GM18868 (cell line): ENCODE data around the gene CPNE6.

Experiments used
- ATAC-seq: cut with Tn5 transposase; IDR thresholded peaks from one replicate; pipeline ENCODE4 v1.9.1; 2021; ENCODE audit warnings: mild to moderate bottlenecking, moderate library complexity; ENCODE audit not compliant: unreplicated experiment

CPNE6 gene

DNA sequence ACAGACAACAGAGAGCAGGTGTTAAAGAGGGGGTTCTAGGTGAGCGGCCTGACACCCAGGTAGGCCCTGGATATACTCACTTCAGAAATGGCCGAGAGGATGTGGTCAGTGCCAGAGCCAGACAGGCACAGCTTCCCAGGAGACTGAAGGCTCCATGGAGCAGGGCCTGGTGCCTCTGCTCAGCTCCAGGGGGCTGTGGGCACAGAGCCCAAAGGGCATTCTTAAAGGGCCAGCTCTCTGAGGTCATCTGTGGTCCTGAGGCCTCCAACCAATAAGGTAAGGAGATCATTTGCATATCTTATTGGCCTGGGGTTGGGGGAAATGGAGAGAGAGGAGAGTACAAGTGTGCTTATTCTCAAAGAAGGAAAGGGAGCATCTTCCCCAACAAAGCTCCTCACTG, 13.1 kb downstream of the CPNE6 start:
- no peak for ATAC-seq

DNA sequence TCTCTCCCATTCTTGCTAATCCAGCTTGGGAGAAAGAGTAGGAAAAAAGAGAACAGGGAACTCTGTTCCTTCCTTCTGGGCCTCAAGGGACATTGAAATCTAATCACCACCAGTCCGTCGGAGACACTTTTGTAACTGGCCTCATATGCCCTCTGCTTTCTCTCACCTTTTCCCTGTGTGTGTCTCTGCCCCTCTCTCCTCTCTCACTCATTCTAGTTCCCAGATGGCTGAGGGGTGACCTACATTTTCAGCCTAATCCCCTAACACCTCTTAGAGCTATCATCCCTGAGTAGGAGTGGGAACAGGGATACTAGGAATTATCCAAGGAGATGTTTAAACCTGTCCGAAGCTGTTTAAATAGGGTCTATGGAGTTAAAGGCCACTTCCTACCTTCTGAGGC, 13.9 kb downstream of the CPNE6 start:
- no peak for ATAC-seq

GRCh38 chr14:24086193-24086955, 15.0 kb downstream of the CPNE6 start:
- ATAC-seq = no peak

DNA sequence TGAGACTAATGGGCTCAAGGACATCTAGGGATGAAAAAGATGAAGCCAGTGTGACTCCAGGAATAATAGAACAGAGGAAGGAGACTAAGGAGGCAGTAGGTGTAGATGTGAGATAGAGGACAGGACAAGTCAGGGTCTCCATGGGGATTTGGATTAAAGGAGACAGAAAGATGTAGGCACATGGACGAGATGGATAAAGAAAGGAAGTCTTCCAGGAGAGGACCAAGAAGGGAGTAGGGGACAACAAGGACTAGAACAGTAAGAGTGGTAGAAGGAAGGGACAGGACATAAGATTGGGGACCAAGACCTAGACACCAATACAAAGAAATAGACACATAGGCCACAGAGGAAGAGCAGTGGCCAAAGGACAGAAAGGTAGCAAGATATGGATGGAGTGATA, 15.6 kb downstream of the CPNE6 start:
- no peak for ATAC-seq

DNA sequence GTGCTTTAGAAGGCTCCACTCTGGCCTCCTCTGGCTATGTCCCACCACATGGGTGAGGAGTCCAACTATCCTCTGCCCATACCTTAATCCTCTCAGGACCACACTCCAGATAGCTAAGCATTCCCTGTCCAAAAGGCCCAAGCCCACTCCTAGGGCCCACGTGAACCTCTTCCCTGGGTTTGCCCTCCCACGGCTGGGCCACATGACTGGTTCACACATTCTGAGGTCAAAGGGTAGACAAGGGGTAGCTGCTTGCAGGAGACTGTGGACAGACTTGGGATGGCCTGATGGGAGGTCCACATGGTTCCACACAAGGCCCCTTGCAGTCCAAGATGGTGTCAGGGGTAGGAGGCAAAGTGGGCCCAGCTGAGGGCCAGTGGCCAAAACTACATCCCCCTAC, 16.7 kb downstream of the CPNE6 start:
- ATAC-seq = no peak

- ATAC-seq = no peak
These were observed 18.5 kb downstream of the CPNE6 start for GRCh38 chr14:24089890-24090289.

DNA sequence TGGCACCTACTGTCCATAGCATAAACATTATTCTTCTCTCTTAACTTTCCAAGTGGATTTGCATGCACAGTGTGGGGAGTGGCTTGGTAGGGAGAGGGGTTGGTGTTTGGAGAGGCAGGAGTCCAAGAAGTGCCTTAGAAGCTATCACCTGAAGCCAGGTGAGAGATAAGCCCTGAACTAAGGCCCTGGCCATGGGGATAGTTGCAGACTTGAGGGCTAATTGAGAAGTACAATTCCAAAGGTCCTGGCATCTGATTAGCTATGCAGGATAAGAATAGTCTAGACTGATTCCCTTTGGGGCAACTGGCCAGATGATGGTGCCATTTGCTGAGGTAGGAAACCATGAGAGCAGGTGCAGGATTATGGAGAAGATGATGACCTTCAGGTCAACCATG, 20.7 kb downstream of the CPNE6 start:
- no peak for ATAC-seq

DNA sequence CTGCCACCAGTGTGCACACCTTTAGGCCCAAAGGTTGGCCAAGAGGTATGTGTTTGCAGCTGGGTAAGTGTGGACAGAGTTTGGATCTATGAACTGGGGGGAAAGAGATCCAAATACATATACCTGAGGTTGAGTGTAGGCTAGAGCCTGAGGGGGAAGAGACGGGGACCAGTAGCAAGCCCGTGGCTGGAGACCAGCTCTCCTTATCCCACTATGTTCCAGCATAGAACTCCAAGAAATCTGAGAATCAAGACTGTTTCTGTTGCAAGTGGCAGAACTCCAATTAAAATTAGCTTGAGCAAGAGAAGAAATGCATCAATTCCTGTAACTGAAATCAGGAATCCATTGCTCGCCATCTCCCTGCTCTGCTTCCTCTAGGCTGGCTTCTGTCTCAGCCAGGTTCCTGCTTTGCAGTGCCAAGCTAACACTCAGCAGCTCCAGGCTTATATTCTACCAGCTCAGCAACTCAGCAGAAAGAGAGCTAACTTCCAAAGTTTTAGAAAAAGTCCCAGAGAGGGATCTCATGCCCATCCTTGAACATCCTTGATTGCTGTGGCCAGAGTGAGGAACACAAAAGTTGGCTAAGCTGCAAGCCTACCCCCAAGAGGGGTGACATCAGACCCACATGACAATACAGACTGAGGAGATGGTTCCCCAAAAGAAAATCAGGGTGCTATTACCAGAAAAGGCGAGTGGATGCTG, 21.3 kb downstream of the CPNE6 start:
- ATAC-seq = no peak

GRCh38 chr14:24093207-24093900, 22.0 kb downstream of the CPNE6 start:
- no peak for ATAC-seq

DNA sequence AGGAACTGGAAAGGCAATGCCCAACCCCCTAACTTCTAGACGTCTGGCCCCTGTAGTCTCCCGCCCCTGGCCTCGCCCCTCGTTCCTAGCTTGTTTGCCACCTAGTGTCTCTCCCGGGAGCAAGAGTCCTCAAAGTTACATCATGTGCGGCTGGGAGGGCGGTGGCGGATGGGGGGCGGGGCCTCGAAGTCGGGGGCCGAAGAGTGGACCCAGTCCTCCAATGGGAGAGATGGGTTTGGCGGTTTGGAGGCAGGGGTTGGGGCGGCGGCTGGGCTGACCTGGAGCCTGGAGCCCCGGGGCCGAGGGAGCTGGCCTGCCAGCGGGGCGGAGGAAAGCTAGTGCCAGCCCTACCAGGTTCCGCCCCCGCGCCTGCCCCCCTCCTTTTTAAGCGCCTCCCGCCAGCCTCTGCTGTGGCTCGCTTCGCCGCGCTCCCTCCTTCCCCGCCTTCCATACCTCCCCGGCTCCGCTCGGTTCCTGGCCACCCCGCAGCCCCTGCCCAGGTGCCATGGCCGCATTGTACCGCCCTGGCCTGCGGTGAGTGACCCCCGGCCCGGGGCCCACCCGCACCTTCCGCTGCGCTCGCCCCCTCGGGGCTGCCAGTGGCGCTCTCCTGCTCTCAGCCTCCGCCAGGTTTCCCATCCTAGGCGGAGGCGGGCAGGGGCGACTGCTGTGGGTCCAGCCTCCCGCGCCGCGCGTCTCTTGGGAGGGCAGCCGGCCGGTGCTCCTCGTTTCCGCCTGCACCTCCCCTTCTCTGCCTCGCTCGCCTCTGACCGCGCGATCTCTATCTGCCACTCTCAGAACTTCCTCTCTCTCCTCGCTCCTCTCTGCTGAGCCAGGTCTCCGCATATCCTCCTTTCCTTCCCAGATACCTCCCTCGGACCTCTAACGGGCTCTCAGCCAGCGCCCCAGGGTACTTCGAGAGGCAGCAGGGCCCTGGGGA, 22.8 kb downstream of the CPNE6 start, which contains the start of gene PCK2:
Gene PCK2, plus strand, starts transcription at position 411 of the 940 bp plus-strand sequence. Its CDS starts 95 bp downstream, at position 506.
- peak; percentile 53 for ATAC-seq

DNA sequence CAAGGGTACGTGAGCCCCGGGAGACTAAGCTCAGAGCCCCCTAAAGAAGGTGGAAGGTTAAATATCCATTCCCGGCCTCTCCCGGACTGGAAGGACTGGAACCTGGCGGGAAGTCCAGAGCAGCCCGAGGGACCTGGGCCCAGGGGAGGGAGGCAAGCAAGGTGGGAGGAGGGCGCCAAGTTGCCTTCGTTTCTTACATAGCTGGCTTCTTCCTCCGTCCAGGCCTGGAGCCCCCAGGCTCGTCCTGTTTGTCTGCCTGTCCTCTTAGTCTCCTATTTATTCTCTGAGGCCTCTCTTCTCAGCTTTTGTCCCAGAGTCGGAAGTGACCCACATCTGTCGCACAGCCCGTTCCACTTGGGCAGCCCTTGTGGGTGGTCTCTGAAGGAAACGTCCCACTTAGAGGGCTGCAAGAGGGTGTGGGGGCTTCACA, 23.5 kb downstream of the CPNE6 start:
- ATAC-seq = no peak

DNA sequence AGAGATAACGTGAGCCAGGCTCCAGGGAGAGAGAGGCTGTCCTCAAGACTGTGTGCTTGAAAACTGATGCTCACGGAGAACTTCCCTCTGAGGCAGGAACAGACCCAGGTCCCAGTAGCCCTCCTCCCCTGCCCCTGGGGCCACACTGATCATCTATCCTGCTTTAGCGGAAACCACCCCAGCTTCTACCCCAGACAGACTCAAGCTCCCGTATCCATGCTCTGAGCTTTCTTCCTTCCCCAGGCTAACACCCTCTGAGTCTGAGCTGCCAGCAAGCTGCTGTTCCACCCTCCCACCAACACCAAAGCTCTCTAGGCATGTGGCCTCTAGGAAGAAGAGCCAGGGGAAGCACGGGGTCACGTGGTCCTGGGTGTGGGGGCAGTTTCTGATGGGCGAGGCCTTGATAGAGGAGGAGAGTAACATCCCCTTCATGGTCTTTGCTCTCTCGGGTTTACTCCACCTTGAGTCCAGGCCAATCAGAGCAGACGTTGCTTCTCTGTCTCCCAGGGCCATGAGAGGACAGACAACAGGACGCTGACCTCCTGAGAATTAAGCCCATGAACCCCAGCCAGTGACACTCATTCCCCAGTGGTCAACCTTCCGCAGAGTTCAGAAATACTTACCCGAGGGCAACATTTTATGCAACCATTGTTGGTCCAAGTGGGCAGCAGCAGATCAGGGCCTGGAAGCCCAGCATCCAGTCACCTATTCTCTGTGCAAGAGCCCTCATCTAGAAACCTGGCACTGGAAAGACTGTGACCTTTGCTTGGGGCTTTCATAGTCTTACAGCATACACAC, 24.1 kb downstream of the CPNE6 start:
- peak; percentile 78 for ATAC-seq

- ATAC-seq = no peak
These were observed 25.3 kb downstream of the CPNE6 start for GRCh38 chr14:24096545-24097181.

GRCh38 chr14:24098229-24098926, 27.0 kb downstream of the CPNE6 start:
- no peak for ATAC-seq

DNA sequence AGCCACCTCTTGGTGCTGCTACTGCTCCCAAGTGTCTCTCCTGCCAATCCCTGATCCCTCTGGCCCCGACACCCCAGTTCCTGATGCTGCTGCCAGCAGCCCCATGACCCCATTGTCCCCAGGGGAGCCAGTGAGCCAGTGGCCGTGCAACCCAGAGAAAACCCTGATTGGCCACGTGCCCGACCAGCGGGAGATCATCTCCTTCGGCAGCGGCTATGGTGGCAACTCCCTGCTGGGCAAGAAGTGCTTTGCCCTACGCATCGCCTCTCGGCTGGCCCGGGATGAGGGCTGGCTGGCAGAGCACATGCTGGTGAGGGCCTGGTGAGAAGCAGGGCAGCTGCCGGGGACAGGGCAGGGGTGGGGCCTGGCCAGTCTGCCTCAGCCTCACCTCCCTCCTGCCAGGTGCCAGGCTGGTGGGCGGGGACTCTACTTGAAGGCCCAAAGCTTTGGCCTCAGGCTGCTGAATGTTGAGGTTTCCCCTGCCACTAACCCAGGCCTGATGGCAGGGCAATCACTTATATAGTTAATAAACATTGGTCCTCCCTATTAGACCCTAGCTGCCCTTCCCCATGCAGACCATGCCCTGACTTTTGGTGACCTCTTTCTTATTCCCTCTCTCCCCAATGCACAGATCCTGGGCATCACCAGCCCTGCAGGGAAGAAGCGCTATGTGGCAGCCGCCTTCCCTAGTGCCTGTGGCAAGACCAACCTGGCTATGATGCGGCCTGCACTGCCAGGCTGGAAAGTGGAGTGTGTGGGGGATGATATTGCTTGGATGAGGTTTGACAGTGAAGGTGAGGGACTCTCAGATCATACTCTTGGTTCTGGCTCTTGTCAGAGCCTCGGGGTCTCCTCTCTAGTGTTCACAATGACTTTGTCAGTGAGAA, 27.8 kb downstream of the CPNE6 start:
- ATAC-seq = no peak

DNA sequence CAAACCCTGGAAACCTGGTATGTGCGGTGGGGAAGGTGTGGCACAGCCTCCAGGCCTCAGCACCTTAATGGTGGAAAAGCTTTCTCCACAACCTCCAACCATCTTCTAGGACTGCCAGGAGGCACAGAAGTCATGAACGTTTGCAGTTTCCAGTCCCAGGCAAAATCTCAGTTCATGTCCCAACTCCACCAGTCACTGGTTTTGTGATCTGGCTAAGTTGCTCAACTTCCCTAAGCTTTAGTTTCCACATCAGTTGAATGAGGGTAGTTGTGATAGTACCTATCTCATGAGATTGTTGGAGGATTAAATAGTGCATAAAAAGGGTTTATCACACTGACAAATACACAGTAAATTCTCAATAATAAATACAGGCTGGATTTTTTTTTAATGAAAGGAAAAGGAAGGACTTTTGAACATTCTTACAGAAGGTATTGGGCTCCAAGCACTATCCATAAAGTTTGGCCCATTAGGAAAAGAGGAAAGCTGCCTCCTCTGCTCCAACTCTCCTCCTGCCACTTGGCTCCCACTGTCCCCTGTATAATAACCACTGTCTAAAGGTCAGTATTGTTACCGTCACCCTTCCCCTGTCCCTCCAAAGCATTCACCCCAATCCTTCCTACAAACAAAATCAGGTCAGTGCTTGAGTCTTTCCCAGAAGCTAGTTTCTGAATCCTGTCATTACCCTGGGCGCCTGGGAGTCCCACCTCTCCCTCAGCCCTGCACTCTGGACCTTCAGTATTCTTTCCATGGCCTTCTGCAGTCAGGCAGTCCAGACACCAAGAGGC, 29.0 kb downstream of the CPNE6 start:
- no peak for ATAC-seq

GRCh38 chr14:24100982-24101494, 29.7 kb downstream of the CPNE6 start:
- no peak for ATAC-seq
